Peyer's patch (tissue), 4 donors: Measurements from ENCODE around the gene SNCG. TPM values are rescaled to one million over a fixed set of nuclear protein-coding genes. Genes with fewer than 3 reads are reported as not detected.
"Not testable (repeated sequence)": the region's sequence is repeated elsewhere in the genome, so short reads cannot be mapped to it uniquely, and the experiment has no call there.

Experiments
- DNase-seq, 3 donors: peaks; one replicate each; pipeline ENCODE4 v3.0.0-alpha.2; 2017 to 2019
- H3K27ac ChIP-seq, 4 donors: fragments of 200-600 bp; sonication (generic); one replicate each; pipeline ENCODE4 v1.5.1; 2016 to 2019
- H3K27me3 ChIP-seq, 2 donors: fragments of 200-600 bp; sonication (generic); one replicate each; pipeline ENCODE4 v1.5.1; 2019
- H3K36me3 ChIP-seq, 3 donors: fragments of 200-600 bp; sonication (generic); one replicate each; pipeline ENCODE4 v1.5.1; 2016 to 2019
- H3K4me1 ChIP-seq, 4 donors: fragments of 200-600 bp; sonication (generic); one replicate each; pipeline ENCODE4 v1.5.1; 2016 to 2019
- H3K4me3 ChIP-seq, 4 donors: fragments of 200-600 bp; sonication (generic); 1 replicate in 3 of 4; 2 replicates in 1 of 4; pipeline ENCODE4 v1.5.1; 2016 to 2019; ENCODE audit warnings: mild to moderate bottlenecking in 1 of 4
- H3K9me3 ChIP-seq, 4 donors: fragments of 200-600 bp; sonication (generic); one replicate each; pipeline ENCODE4 v1.5.1; 2016 to 2019; ENCODE audit warnings: mild to moderate bottlenecking in 1 of 4
- POLR2A ChIP-seq, 2 donors: fragments of 450-650 bp; IDR thresholded peaks; one replicate each; pipeline ENCODE4 v1.5.1; 2017; ENCODE audit warnings: antibody characterized with exemption in 2 of 2, mild to moderate bottlenecking in 2 of 2, moderate library complexity in 2 of 2
- total RNA-seq, 4 donors: library from RNA; depleted of rRNA; stranded (reverse); fragments of >200 nt; gene quantifications; one replicate each; pipeline ENCODE4 v1.1.0, GENCODE V29; 2016
- TF ChIP-seq, protein P1 (sequence below), 6 experiments: fragments of 450-650 bp in 4 of 6; fragments of 200-600 bp in 2 of 6; sonication (generic) in 1 of 6; IDR thresholded peaks; one replicate each; pipeline ENCODE4 v1.5.1; 2017 to 2019; ENCODE audit warnings: antibody characterized with exemption in 6 of 6, mild to moderate bottlenecking in 3 of 6, moderate library complexity in 1 of 6

Gene SNCG
- total RNA-seq, 4 donors from 2014 or later, result 2.4 to 8.2 TPM; not detected in 2

- Histone ChIP-seq H3K27me3 (no peaks in the 10 kb centered on the region), H3K36me3 (no peaks in the 10 kb centered on the region), H3K27ac (no peak overlapping the region), H3K4me1 (no peaks in the 10 kb centered on the region), H3K9me3 (no peaks in the 10 kb centered on the region), H3K4me3 (no peak overlapping the region)
- DNase-seq, result no peak
- TF ChIP-seq POLR2A (IDR thresholded peaks at IDR 0.05), result no peak
- TF ChIP-seq, protein P1, sequence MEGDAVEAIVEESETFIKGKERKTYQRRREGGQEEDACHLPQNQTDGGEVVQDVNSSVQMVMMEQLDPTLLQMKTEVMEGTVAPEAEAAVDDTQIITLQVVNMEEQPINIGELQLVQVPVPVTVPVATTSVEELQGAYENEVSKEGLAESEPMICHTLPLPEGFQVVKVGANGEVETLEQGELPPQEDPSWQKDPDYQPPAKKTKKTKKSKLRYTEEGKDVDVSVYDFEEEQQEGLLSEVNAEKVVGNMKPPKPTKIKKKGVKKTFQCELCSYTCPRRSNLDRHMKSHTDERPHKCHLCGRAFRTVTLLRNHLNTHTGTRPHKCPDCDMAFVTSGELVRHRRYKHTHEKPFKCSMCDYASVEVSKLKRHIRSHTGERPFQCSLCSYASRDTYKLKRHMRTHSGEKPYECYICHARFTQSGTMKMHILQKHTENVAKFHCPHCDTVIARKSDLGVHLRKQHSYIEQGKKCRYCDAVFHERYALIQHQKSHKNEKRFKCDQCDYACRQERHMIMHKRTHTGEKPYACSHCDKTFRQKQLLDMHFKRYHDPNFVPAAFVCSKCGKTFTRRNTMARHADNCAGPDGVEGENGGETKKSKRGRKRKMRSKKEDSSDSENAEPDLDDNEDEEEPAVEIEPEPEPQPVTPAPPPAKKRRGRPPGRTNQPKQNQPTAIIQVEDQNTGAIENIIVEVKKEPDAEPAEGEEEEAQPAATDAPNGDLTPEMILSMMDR (IDR thresholded peaks at IDR 0.05), result no peak
These were observed 8.1 kb upstream of the SNCG start for GRCh38 chr10:86950349-86950748.

DNA sequence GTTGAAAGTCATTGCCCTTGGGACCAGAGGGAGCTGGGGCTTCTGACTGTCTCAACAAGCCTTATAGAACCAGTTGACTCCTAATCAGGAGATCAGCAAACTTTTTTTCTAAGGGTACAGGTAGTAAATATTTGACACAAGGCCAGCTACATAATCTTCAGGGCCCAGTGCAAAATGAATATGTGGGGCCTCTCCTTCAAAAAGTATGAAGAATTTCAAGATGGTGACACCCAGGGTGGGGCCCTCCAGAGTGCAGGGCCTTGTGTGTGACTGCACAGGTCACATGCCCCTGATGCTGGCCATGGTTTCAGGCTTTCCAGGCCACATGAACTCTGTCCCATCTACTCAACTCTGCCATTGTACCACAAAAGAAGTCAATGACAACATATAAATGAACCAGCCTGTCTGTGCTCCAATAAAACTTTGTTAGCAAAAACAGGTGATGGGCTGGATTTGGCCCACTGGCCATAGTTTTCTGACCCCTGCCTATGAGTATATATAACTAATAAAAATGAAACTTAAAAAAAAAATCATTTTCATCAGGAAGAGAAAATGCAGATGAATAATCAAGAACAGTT lies 7.1 kb upstream of the SNCG start:
- Histone ChIP-seq H3K27me3 (no peaks in the 10 kb centered on the region), H3K9me3 (no peaks in the 10 kb centered on the region), H3K36me3 (no peaks in the 10 kb centered on the region), H3K27ac (no peak overlapping the region), H3K4me1 (no peaks in the 10 kb centered on the region), H3K4me3 (no peak overlapping the region)
- TF ChIP-seq, protein P1 (IDR thresholded peaks at IDR 0.05), result no peak
- no peak for TF ChIP-seq POLR2A (IDR thresholded peaks at IDR 0.05)
- DNase-seq, result no peak

DNA sequence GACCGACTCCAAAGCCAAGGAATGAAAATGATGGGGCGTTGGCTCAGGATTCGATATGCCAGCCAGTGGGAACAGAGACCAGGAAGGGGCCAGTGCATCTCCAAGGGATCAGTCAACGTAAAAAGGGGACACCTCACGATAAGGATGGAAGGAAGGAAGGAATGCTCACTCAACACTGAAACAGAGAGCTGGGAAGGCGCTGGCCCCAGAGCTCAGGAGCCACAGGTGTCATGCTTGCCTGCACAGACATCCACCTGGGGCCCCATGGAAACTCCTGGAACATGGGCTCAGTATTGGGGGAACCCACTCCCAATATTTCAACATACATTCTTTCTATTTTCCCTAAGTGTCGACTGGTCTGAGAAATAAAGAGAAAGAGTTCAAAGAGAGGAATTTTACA lies 6.3 kb upstream of the SNCG start:
- peak in 1 of 3 donors; percentile 14 for DNase-seq
- H3K4me1 ChIP-seq, result no peaks in the 10 kb centered on the region
- TF ChIP-seq POLR2A (IDR thresholded peaks at IDR 0.05), result no peak

GRCh38 chr10:86952697-86953096 lies 5.7 kb upstream of the SNCG start:
- H3K27ac ChIP-seq, H3K36me3 ChIP-seq, H3K9me3 ChIP-seq, H3K4me3 ChIP-seq, H3K4me1 ChIP-seq, DNase-seq, H3K27me3 ChIP-seq: not testable (repeated sequence)

More for the DNA sequence above, 6.3 kb upstream of the SNCG start:
- no peak overlapping the region for H3K27ac ChIP-seq
- H3K4me3 ChIP-seq, result no peak overlapping the region
- no peaks in the 10 kb centered on the region for H3K36me3 ChIP-seq
- H3K27me3 ChIP-seq, result no peaks in the 10 kb centered on the region
- H3K9me3 ChIP-seq, result no peaks in the 10 kb centered on the region

DNA sequence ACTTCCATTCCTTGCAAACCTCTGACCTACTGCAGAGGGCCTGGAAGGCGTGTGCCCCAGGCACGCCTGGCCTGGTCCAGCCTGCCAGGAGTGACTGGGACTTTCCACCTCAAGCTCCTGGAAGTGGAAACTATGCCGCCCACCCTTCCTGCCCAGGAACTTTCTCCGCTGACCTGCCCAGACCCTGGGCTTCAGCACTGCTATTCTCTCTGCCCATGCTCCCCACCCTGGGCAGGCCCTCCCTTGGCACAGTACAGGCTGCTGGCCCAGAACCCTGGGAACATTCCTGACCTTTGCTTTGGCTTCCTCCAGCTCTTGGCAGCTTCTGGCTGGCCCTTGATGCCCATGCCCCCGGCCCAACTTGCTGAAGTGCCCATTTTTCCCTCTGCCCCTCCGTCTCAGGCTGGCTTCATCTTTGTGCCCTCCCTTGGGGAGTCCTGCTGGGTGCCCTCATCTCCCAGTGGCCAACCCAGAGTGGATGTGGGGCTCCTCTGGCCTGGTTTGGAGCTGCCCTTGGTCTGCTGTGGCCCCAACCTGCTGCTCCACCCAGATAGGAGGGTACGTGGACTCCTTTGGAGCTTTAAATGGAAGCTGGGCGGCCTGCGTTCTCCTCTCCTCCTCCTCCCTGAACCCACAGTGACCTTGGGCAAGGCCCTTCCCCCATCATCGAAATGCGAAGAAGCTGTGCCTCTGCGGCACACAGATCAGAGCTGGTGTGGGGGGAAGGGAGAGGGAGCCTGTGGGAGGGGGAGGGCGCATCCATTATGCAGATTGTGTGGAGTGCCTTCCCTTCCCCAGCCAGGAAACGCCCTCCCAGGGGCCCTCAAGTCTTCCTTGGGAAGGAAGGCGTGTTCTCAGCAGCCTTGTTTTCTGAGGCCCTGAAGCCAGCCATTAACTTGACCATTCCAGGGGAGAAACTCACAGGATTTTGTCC lies 4.4 kb upstream of the SNCG start:
- H3K4me1 ChIP-seq, result peaks cover 0 to 11% (median 0%) of the 10 kb centered on the region in 4 donors
- H3K27me3 ChIP-seq, result no peaks in the 10 kb centered on the region
- peak overlapping the region in 1 of 4 donors; percentile 28 for H3K4me3 ChIP-seq
- H3K36me3 ChIP-seq, result no peaks in the 10 kb centered on the region
- TF ChIP-seq, protein P1 (IDR thresholded peaks at IDR 0.05), result no peak
- no peak for TF ChIP-seq POLR2A (IDR thresholded peaks at IDR 0.05)
- H3K27ac ChIP-seq, result peak overlapping the region in 3 of 4 donors; percentile 17 to 71 (median 62)
- DNase-seq, result peak in 1 of 3 donors; percentile 41
- no peaks in the 10 kb centered on the region for H3K9me3 ChIP-seq

DNA sequence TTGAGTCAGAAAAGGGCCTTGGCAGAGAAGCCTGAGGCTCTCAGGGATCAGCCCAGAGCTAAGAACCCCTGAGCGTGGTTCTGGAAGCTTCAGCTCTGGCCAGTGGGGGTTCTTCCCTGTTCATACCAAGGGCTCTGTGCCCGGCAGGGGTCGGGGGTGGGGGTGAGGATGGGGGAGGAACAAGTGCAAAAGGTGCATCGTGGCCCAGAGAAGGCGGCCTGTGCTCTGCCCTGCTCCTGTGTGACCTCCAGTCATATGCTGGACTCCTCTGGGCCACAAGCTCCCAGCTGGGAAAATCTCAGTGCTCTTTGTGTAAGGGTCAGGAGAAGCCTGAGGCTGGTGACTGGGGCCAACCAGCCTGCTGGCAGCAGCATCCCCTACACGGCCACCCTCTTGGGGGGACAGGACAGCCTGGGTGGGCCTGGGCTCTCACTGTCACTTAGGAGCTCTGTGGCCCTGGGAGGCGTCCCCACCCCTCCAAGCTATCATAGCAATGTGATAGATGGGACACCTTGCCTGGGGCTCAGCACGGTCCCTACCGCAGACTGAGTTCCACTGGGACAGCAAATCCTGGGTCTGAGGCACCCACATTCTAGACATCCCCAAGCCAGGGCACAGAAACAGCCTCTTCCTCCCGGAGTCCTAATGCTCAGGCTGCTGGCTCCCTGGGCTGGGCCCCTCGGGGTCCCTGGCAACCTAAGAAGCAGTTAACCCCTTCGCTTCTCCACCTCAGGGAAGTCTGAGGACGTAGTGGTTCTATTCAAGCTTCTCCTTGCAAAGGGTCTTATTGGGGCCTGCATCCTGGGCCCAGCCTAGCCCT lies 3.5 kb upstream of the SNCG start:
- no peaks in the 10 kb centered on the region for H3K27me3 ChIP-seq
- peak overlapping the region; percentile 25 to 71 (median 47) for H3K27ac ChIP-seq
- H3K4me1 ChIP-seq, result peaks cover 0 to 16% (median 0%) of the 10 kb centered on the region in 4 donors
- peak overlapping the region in 1 of 4 donors; percentile 28 for H3K4me3 ChIP-seq
- no peaks in the 10 kb centered on the region for H3K36me3 ChIP-seq
- TF ChIP-seq, protein P1 (IDR thresholded peaks at IDR 0.05), result no peak
- TF ChIP-seq POLR2A (IDR thresholded peaks at IDR 0.05), result no peak
- DNase-seq, result no peak
- no peaks in the 10 kb centered on the region for H3K9me3 ChIP-seq
